GM18520 (cell line): ENCODE data around the gene AP4E1.
A peak's percentile ranks its signal among the peaks of the same experiment; 100 is the strongest.
"Not testable (repeated sequence)": the region's sequence is repeated elsewhere in the genome, so short reads cannot be mapped to it uniquely, and the experiment has no call there.

Experiments
- ATAC-seq: cut with Tn5 transposase; IDR thresholded peaks from one replicate; pipeline ENCODE4 v1.9.1; 2021; ENCODE audit not compliant: unreplicated experiment

The AP4E1 gene

GRCh38 chr15:50908209-50909009 is at the start of gene AP4E1:
Gene AP4E1, plus strand, starts transcription at chr15:50908683. Its CDS starts 96 bp downstream, at chr15:50908779.
- peak; percentile 37 for ATAC-seq

DNA sequence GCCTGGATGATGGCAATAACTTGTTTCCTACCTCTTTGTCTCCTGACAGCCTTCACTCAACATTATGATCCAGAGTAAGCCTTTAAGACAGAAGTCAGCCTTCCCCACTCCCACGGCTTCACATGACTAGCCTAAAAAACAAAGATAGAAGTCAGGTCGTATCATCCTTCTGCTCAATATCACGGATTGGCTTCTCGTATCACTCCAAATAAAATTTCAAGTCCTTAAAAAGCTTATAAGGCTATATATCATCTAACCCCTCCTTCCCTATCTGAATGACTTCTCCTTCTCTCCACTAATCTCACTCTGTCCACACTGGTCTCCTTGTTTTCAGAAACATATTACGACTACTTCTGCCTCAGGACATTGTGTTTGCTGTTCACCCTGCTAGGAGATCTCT is 47.7 kb upstream of the AP4E1 start:
- ATAC-seq = no peak

DNA sequence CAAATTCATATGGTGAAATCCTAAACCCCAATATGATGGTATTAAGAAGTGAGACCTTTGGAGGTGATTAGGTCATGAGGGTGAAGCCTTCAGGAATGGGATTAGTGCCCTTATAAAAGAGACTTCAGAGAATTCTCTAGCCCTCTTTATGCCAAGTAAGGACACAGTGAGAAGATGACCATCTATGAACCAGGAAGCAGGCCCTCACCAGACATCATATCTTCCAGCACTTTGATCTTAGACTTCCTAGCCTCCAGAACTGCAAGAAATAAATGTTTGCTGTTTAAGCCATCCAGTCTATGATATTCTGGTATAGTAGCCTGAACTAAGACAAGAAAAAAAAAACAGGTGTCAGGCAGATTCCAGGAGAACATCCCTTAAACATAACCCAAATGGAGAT is 45.9 kb upstream of the AP4E1 start:
- no peak for ATAC-seq

- ATAC-seq = no peak
Measured at GRCh38 chr15:50864873-50865272, 43.6 kb upstream of the AP4E1 start.

DNA sequence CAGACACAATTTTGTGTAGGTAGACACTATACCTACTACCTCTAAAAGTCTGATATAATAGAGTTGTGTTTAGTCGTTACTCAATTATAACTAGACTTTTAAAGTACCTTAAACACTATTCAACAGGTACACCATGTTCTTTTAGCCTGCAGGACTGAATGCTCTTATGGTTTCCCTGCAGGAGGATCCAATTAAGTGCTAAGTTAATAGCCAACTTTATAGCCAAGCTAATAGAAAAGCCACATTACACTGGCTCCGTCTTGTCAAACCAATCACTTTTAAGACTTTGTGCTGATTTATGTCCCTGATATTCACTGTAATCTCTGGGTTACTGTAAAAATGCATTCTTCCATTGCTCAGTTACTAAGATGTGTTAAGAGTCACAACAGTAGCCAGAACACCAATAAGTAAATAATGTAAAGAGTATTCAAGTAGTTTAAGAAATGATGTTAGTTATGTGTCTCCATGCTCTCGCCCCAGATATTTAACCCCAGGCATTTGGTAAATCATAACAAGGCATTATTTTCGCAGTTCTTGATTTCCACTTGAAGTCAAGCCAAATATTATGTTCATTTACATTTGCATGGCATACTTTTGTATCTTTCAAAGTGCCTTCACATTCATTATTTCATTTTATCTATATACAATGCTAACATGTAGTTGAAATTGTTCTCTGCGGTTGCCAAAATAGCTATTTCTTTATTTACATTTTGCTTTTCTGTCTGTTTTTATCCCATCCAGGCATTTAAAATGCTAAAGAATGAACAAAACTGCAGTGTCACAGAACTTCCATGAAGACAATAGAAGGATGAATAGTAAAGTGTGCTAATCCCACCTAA is 42.7 kb upstream of the AP4E1 start:
- no peak for ATAC-seq

DNA sequence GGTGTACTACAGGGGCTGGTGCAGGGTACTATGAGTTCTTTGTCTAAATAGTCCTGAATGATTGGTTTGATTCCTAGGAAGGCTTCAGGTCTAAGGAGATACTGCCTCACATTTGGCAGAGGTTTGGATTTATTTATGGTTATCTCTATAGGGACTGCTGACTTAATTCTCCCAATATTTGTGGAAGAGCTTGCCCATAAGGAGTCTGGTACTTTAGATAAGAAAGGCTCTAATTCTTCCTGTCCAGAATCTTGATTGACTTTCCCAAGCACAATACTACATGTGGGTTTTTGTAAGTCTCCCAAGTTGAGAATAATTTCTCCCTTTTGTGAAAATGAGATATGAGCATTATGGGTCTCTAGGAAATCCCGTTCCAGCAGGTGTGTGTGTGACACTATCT is 36.7 kb upstream of the AP4E1 start:
- no peak for ATAC-seq

DNA sequence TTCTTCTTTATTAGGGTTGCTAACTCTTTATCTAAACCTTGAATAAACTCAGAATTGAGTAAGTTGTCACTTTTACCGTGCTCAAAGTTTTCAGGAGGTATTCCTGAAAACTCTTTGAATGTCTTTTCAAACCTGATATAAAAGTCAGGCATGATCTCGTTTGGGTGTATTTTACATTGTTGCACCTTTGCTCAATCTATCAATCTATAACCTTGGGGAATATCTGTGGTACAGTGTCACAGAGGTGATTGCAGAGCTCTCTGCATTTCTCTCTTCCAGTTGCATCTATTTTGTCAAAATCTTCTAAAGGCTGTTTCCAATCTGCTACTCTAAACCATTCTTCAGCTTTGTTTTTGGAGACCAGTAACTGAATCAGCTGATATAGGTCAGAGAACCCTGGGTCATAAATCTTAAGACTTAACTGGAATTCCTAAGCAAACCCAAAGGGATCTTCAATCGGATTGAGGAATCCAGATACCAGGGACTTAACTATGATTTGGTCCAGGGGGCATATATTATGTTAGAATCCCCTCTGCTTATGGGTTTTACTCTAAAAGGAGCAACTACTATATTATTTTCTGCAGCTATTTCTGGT is 35.6 kb upstream of the AP4E1 start:
- no peak for ATAC-seq

DNA sequence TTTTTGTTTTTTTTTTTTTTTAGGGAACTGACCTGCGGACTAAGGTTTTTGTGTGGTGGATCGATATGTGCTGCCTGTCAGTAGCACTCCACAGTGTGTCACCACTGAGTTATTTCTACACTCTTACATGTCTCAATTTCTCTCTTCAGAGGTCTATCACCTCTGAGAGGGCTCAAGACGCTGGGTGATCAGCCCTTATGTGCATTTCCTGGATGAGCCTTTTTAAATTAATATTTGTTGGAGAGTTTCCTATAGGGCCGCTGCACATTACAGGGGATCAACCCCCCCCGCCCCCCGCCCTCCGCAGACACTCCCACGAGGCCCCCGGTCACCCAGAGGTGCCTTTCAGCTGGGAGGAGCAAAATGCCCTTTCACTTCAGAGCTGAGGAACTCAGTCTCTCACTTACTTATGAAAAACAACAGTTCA is 34.5 kb upstream of the AP4E1 start:
- no peak for ATAC-seq

DNA sequence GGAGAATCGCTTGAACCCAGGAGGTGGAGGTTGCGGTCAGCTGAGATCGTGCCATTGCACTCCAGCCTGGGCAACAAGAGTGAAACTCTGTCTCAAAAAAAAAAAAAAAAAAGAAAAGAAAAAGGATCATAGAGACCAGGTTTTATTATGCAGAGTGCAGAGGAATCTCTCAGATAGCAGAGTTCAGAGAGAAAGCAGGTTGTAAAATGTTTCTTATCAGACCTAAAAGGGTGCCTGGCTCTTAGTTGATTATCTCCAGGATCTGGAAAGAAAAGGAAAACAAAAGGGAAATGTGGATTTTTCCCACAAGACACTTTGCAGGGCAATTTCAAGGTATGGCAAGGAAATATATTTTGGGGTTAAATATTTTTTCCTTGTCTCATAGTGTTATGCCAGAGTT is 33.2 kb upstream of the AP4E1 start:
- not testable (repeated sequence) for ATAC-seq

GRCh38 chr15:50876260-50876988 is 32.1 kb upstream of the AP4E1 start:
- no peak for ATAC-seq

- ATAC-seq = no peak
Measured at GRCh38 chr15:50876989-50877360, 31.5 kb upstream of the AP4E1 start.

DNA sequence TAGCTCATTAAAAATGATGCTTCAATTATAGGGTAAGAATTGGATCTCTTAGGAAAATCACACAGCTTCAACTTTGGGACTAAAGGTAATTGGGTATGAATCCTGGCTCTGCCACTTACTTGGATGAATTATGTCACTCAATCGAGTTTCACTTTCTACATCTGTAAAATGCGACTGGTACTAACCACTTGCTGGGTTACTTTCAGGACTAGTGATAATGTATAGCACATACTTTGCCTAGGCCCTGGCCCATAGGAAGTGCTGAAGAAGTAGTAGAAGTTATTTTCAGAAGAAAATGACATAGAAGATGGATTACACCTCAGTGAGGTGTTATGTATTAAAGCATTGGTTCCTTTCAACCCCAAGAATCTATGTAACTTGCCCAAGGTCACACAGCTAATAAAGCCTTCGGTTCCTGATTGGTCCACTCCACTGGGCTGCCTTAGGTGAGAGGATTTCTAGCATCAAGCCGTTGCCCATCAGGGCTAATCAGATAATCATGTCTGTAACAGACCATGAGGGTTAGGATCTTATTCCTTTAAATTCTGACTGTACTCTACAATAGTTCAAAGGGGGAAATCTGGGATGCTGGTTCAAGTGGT is 29.4 kb upstream of the AP4E1 start:
- peak; percentile 66 for ATAC-seq

GRCh38 chr15:50880206-50880605 is 28.3 kb upstream of the AP4E1 start:
- no peak for ATAC-seq

DNA sequence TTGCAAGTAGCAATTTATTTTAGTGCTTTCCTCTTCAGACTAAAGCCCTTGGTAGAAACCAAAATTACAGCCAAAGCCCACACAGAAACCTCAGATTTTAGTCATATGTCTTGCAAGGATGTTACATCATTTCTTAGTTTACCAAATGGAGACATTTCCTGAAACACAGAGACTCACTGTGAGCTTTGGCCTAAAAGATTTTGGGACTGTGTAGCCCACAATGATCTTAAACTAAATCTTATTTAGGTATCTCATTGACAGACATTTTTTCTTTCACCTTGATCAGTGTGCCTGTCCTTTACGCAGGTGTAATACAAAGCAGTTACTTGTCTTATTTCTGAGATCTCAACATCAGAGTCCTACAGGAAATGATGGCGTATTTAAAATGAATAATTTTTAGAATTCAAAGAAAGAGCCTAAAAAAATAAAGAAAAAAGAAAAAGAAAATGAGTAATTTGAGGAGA is 27.8 kb upstream of the AP4E1 start:
- no peak for ATAC-seq

- ATAC-seq = no peak
Measured at GRCh38 chr15:50881121-50882048, 27.1 kb upstream of the AP4E1 start.

DNA sequence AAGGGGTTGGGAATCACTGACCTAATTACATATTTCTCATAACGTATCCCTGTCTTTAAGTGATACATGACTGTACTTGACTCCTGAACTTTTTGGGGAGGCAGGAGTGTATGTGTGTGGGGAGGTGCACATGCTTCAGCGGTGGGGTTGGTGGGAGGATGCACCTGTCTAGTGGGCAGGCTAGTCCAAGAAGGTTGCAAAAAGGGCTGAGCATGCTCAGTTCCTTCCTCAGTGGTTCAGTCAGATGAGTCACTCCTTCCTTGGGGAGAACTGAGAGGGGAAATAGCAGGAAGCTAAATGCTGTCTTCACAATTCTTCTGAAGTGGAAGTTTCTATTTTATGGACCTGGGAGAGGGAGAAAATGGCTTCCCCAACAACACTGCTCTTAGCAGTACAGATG is 24.6 kb upstream of the AP4E1 start:
- ATAC-seq = no peak

DNA sequence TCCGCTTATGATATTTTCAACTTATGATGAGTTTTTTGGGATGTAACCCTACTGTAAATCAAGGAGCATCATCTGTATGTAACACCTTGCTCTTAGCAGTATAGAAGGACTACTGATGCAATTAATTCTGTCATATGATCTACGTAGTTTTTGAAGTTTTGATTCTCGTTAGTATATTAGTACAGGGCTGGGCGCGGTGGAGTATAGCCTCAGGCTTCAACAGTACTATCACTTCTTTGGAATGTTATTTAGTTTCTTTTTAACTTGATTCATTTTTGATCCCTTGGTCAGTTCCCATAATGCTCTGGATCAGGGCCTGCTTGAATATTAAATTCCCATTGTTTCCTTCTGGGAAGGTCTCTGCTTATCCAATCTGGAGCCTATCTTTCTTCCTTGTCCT is 23.9 kb upstream of the AP4E1 start:
- no peak for ATAC-seq

DNA sequence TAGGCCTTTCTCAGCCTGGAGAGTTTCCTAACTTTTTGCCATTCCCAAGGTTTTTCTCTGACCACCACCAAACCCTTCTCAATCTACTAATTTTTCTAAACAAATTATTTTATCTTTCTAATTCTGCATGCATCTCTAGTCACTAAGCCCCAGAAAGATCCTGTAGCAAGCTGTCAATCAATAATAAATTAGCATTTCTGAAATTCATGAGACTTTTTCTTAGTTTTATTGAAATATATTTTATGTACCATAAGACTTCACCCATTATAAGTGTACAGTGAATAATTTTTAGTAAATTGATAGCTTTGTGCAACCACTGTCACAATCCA is 22.4 kb upstream of the AP4E1 start:
- ATAC-seq = no peak

- ATAC-seq = no peak
Measured at GRCh38 chr15:50886611-50887345, 21.7 kb upstream of the AP4E1 start.
